Astrocyte (in vitro differentiated cells and primary cell): ENCODE measurements around the gene YBX2.

Experiments
- EZH2 ChIP-seq: IDR thresholded peaks from 2 replicates; pipeline ENCODE4 v1.6.1; 2012; ENCODE audit warnings: mild to moderate bottlenecking, low read length, inconsistent platforms; ENCODE audit not compliant: insufficient read depth
- TF ChIP-seq, protein P1 (sequence below): IDR thresholded peaks from 2 replicates; pipeline ENCODE4 v1.5.1; 2011; ENCODE audit warnings: low read depth, mild to moderate bottlenecking, inconsistent platforms, low read length, moderate library complexity; ENCODE audit not compliant: insufficient read depth

DNA sequence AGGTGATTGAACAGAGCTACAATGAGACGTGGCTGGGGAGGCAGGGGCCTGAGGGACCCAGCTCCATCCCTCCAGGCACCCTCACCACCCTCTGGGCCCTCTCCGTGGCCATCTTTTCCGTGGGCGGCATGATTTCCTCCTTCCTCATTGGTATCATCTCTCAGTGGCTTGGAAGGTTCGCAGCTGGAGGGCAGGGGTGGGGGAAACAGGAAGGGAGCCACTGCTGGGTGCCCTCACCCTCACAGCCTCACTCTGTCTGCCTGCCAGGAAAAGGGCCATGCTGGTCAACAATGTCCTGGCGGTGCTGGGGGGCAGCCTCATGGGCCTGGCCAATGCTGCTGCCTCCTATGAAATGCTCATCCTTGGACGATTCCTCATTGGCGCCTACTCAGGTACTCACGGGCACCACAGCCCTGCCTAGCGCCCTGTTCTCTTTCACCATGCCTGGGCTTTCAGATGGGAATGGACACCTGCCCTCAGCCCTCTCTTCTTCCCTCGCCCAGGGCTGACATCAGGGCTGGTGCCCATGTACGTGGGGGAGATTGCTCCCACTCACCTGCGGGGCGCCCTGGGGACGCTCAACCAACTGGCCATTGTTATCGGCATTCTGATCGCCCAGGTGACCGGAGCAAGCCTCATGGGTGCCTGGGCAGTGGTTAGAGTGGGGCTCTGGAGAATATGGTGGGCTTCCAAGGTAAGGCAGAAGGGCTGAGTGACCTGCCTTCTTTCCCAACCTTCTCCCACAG is 10.8 kb downstream of the YBX2 start:
- TF ChIP-seq, protein P1, sequence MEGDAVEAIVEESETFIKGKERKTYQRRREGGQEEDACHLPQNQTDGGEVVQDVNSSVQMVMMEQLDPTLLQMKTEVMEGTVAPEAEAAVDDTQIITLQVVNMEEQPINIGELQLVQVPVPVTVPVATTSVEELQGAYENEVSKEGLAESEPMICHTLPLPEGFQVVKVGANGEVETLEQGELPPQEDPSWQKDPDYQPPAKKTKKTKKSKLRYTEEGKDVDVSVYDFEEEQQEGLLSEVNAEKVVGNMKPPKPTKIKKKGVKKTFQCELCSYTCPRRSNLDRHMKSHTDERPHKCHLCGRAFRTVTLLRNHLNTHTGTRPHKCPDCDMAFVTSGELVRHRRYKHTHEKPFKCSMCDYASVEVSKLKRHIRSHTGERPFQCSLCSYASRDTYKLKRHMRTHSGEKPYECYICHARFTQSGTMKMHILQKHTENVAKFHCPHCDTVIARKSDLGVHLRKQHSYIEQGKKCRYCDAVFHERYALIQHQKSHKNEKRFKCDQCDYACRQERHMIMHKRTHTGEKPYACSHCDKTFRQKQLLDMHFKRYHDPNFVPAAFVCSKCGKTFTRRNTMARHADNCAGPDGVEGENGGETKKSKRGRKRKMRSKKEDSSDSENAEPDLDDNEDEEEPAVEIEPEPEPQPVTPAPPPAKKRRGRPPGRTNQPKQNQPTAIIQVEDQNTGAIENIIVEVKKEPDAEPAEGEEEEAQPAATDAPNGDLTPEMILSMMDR = no peak
- no peak for TF ChIP-seq EZH2
